GM21723 (cell line): ENCODE data around the gene PEX11A.

ENCODE experiments used
- ATAC-seq: cut with Tn5 transposase; IDR thresholded peaks from one replicate; pipeline ENCODE4 v1.9.1; 2021; ENCODE audit warnings: mild to moderate bottlenecking, moderate library complexity; ENCODE audit not compliant: unreplicated experiment

PEX11A gene

DNA sequence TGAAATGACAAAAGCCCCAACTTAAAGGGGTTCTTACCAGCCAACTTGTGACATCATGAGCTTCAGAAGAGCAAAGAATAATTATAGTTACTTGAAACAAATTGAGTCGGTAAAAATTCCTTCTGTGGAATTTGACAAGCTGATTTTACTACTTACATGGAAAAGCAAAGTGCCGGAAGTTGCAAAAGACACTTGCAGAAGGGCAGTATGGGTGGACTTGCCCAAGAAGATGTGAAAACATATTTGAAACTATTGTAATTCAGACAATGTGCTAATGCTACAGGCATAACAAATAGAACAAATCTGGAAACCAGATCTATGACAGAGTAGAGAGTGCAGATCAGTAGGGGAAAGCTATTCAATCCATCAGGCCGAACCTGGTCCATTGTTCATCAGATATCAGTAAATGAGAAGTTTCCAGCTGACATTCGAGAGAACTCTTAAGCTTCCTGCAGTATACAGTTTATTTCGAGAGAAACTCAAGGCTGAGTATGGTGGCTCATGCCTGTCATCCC, 32.8 kb downstream of the PEX11A start:
- ATAC-seq: no peak

DNA sequence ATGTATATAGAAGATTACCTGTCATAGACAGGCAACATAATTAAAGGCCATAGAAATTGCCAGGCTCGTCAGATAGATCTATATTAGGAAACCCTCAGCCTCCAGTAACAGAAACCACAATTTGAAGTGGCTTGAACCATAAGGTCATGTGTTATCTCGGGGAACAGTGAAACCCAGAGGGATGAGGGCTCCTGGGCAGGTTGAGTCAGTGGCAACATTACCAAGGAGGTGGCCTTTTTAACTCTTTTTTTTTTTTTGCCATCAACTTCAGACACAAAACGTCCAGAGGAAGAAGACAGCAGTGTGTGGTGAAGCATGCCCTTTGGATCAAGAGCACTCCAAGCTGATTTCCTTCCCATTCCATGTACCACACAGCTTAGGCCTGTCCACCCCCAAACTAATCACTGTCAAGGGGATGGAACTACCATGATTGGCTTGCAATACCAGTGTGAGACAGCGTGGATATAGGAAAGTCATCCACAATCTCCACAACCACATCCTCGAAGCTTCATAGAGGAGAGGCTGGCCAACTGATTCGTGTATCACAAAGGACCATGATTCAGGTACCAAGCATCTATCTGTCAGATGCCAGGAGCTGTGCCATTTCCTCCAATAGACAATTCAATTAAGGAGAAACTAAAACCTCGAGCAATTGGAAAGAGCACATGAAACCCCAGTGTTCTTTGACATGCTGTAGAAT, 34.3 kb downstream of the PEX11A start:
- no peak for ATAC-seq

DNA sequence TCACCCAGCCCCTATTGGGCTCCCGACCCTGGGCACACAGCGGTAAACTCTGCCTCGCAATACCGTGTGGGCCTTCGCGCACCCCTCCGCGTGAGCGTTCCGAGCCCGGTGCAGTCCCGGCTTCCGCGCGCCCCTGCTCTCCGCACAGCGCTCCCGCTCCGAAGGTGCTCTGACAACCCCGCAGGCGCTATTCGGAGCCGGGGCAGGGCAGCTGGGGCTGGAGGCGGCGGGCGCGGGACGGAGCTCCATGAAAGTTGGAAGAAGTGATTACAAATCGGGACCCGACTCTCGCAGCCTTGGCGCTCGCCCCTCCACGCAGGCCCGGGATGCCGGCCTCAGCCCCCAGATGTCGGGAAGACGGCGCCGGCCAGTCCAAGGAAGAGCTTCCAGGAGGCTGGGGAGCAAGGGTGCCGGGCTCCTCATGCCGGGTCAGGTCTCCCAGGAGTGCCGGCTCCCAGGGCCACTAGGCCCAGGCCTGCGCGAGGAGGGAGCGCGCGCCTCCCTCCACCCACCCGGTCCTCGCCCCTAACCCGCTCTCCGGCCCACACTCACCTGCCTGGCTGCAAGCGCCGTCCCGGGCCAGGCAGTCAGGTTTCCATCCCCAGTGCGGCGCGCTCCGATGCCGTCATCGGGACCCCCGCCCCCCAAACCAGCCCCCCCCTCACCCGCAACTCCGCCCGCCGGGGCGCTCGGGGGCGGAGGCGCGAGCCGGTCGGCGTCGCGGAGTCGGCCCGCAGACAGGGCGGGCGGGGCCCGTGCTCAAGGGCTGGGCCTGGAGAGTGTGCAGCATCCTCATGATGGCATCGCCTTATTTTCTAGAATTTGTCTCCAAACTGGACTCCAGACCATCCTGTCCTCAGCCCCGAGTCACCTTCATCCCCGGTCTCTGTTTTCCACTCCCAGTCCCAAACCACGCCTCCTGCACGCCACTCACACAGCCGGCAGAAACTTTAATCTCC, 35.4 kb downstream of the PEX11A start, which contains the start of gene KIF7:
Gene KIF7, minus strand, starts transcription at position 621 of the 959 bp plus-strand sequence. CDS start 2,537 bp downstream, outside the sequence.
- no peak for ATAC-seq

DNA sequence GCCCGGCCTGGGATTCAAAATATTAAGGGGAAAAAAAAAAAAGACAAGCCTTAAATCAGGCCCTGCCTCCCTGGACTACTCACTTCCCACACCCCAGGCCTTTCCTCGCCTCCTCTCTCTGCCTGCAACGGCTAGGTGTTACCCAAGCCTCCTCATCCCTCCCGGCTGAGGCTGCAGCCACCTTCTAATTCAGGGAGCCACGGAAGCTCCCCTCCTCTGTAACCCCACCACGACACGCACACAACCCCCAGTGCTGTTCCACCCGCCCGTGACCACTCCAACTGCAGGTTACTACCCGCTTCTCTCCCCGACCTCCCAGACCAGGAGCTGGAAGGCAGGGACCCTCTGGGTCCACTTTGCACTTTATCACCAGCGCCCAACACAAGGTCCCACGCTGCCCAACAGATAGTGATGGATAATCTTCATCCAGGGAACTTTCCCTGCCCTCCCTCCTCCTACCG, 36.2 kb downstream of the PEX11A start:
- no peak for ATAC-seq

DNA sequence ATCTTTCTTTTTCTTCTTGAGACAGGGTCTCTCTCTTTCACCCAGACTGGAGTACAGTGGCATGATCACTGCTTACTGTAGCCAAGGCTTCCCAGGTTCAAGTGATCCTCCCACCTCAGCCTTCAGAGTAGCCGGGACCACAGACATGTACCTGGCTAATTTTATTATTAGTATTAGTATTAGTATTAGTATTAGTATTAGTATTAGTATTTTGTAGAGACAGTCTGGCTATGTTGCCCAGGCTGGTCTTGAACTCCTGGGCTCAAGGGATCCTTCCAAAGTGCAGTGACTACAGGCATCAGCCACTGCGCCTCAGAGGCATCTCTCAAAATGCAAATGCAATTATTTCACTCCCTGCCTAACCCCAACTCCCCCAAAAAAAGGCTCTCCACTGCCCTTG, 37.0 kb downstream of the PEX11A start:
- ATAC-seq: no peak

DNA sequence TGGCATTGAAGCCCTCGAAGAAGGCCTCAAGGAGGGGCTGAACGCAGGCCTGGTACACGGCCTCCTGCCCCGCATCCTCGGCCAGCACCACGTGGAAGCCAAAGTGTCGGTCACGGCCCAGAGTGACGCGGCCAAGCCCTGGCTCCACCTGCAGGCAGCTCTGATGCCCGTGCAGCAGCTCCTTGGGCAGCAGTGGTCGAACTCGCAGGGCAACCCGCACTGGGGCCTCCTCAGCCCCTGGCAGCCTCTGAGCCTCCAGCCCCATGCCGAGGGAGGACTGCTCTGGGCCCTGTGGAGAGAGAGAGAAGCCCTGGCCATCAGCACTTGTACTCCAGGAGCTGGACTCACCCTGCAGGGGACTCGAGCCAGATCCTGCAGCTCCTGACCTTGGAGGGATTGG, 37.9 kb downstream of the PEX11A start:
- ATAC-seq: no peak

DNA sequence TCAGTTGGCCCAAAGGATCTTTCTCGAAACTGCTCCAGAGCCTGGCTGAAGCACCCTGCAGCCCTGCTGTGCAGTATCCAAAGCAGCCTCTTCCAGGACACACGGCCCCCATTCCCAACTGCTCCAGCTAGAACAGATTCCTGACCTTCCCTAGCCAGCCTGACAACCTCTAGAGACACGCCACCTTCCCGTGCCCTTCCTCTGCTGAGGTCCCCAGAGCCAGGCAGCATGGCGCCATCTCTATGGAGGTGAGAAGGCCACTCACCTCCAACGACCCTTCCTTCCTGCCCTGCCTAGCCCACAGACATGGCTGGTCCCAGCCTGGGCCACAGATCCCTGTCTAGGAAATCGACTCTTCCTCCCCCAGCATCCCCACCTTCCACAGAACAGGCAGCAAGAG, 38.4 kb downstream of the PEX11A start:
- no peak for ATAC-seq

DNA sequence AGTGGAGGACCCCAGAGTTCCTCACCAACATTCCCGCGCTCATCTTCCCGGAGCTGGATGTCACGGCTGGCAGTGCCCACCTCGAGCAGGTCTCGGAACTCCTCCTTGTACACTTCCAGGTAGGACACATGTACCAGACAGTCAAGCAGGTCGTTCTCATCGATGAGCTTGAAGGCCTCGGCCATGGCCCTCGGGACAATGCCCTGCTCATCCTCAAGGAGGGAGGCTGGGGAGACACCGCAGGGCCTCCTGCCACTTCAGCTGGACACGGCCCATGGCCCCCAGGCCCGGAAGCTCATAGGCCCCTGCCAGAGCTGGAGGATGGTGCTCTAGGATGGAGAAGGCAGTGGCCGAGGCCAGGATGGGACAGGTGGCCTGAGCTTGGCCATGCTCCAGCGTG, 40.8 kb downstream of the PEX11A start:
- ATAC-seq: no peak

DNA sequence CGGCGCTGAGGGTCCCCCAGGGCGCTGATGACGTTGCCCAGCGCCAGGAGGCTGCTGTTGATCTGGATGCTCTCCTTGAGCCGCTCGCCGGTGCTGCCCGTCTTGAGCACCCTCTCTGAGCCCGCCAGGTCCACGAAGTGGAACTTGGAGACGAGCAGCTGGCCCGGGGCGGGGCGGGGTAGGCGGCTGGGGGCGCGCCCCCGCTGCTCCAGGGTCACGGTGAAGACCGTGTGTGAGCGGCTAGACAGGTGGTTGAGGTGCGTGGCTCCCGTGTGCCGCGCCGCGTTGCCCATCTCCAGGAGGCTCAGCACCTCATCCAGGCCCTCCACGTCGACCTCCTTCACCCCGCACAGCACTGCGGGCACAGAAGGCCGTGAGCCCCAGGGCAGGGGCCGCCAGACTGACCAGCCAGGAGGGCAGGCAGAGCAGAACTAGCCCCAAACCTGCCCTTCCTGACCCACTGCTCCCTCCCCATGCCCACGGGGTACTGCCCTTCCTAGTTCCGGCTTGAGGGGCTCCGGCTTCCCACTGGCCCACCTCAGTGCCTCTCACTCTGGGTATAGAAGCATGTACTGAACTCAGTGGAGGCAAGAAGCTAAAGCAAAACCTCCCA, 41.4 kb downstream of the PEX11A start:
- no peak for ATAC-seq

DNA sequence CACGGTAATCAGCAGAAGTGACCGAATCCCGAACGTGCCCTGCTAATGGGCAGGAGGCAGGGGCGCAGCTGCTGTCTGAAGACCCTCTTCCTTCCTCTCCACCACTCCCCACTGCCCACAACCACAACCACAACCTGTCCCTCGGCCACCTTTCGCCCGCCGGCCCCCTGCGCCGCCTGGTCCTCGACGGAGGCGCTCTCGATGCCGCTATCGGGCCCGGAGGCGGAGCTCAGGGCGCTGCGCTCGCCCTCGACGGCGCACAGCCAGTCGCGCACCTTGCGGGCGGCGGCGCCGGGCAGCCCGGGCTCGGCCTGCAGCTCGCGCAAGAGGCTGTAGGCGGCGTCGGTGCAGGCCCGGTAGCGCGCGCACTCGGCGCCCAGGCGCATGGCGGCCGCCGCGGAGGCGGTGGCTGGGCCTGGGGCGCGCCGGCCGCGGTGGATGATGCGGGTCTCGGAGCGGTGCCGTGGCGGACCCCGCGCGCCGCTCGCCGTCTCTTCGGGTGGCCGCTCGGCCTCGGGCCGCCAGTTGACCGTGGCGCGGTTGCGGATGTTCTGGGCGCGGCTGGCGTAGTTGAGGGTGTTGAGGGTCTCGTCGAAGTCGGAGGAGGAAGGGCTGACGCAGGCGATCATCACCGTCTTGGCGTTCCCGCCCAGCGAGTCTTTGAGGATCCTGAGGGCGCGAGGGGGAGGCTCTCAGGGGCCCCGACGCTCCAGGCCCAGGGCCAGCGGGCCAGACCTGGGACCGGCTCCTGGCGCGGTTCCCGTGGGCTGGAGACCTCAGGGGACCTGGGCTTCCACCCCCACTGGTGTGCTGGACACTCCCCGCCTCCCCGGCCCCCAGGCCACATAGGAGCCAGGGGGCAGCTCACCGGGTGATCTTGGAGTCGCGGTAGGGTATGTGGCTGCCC, 42.2 kb downstream of the PEX11A start:
- ATAC-seq: no peak

DNA sequence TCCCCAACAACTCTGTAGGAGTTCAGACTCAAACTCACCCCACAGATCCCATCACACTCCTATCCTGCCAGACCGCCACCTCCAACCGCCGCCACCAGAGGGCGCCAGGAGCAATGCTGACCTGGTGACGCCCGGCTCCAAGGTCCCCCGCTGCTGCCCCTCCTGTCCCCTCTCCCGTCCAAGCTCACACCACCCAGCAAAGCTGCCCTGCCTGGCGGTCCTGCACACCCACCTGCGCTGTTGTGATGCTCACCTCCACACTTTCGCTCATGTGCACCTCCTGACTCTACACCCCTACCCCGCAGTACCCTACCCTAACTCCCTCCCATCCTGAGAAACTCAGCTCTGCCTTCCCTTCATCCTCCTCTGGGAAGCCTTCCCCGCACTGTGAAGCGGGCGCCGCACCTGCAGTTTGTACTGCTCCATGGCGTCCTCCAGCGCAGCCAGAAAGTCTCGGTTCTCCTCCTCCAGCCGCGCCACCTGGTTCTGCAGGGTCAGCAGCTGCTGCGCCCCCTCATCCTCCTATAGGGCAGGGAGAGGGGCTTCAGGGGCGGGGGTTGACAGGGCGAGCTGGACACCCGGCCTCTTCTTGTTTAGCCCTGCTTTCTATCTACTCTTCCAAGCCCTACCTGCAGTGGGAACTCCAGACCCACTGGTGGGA, 43.2 kb downstream of the PEX11A start:
- ATAC-seq: peak; percentile 66

DNA sequence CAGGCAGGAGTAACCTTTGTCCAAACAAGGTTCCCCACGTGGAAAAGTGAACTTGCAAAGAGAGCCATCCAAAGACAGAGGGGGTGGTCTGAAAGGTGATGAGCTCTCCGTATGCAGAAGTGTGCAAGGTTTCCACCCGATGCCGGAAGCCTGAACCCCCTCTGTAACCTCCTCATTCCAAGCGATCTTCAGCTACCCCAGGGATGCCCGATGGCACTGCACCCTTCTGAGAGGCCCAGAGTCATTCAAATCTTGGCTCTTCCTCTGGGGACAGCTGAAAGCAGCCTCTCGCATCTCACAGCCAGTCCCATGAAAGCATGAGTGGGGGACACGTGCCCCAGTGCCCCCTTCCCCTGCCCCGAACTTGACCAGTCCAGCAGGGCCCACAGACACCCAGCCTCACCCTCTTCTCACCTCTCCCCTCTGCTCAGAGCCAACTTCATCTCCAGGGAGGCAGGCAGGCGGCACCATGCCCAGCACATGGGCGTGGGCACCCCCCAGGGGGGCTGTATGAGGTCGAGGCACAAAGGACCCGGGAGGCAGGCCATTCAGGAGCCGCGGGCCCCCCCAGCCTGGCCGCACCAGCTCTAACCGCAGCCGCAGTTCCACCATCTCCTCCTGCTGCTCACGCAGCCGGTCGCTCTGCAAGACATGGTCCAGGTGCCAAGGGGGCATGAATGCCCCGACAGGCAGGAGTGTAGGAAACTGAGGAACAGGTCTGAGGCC, 44.0 kb downstream of the PEX11A start:
- no peak for ATAC-seq

DNA sequence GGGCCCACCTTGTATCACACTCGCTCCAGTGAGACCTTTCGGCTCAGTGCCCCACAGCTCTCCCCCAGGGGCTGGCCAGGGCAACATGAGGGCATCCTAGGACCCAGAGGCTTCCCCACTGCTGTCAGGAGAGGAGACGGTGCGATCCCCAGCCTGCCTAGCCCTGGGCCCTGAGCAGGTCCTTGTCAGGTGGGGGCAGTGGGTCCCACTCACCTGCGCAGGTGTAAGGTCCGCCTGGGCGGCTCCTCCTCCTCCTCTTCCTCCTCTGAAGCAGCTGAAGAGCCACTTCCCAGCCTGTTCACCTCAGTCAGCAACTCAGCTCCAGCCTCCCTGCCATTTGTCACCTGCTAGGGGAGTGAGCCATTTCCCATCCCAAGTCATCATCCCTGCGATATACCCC, 44.9 kb downstream of the PEX11A start:
- ATAC-seq: no peak

DNA sequence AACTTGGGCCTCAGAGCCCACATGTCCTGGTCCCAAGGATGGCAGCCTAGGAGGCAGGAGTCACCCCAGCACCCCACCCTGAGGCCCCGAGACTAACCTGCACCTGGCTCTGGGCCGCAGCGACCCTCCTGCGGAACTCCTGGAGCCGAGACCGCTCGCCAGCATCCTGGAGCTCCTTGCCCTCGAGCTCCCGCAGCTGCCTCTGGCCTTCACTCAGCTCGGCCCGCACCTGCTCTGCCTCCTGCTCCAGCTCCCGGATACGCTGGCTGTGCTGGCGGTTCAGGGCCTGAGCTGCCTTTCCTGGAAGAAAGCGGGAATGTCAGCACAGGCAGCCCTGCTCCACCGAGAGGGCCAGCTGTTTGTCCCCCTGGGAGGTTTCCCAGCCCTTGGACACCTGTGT, 48.4 kb downstream of the PEX11A start:
- ATAC-seq: no peak

DNA sequence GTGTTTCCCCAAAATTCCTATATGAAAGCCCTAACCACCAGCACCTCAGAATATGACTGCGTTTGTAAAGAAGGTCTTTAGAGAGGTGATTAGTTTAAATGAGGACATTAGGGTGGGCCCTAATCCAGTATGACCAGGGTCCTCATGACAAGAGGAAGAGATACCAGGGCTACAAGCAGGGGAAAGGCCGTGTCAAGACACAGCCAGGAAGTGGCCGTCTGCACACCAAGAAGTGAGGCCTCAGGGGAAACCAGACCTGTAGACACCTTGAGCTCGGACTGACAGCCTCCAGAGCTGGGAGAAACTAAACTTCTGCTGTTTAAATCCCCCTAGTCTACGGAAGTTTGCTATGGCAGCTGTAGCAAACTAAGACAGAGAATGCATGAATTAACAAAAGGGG, 49.5 kb downstream of the PEX11A start:
- no peak for ATAC-seq

DNA sequence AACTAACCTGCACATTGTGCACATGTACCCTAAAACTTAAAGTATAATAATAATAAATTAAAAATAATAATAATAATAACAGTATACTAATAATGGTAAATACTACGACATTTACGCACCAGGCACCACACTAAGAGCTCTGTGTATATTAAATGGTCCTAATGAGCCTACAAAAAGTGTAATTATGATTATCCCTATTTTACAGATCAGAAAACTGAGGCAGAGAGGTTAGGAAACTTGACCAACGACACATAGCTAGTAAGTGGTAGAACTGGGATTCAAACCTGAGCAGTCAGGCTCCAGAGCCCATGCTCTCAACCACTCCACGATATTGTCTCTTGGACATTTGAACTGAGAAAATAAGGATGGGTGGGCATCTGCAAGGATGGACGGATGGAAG, 50.3 kb downstream of the PEX11A start:
- ATAC-seq: no peak

DNA sequence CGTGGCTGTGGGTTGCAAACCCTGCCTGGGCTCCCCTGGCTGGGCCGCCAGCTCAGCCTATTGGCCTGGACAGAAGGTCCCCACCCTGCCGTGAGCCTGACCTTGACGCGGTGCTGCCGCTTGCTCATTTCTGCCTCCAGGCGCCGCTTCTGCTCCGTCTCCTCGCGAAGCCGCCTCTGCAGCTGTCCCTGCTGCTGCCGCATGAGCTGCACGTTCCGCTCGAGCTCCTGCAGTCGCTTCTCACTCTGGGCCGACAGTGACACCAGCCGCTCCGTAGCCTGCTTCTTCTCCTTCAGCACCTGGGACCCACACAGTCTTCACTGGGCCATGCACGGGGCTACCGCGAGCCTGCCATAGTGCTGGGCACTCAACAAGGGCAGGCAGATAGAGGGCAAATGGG, 57.0 kb downstream of the PEX11A start:
- no peak for ATAC-seq

DNA sequence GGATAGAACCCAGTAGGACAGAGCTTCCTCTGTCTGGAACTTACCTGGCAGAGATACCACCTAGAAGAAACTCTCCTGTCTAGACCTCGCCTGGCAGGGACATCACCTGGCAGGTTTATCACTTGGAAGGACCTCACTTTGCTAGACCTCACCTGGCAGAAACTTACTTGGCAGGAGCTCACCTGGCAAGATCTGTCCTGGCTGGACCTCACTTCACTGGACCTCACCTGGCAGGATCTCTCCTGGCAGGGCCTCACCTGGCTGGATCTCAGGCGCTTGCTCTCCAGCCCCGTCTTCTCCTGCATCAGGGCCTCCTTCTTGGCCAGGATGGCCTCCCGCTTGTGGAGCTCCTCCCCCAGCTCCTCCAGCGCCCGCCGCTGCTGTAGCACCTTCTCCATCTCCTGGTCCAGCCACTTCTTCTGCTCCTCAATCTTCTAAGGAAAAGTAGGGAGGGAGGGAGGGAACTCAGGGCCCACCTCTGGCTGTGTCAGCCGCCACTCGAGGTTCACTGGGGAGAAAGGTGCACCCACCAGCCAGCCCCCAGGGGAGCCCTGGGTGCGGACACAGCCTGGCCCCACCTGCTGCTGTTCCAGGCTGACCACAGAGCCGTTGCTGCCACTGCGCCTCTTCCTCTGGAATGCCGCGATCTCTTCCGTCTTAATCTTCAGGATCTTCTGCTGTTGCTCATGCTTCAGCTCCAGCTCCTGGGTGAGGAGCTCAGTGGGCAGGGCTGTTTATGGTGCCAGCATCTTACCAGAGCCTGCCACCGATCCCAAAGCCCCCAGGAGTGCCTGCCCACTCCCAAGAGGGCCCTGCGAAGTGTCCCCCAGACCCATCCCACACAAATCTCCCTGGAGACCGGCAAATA, 57.8 kb downstream of the PEX11A start:
- ATAC-seq: no peak
